ENCODE measurements around the gene D2HGDH. TPM values are rescaled to one million over a fixed set of nuclear protein-coding genes. Genes with fewer than 3 reads are reported as not detected.

Gene D2HGDH
- total RNA-seq, 2 experiments from 2014 or later, result 23.2 to 68.1 TPM

DNA sequence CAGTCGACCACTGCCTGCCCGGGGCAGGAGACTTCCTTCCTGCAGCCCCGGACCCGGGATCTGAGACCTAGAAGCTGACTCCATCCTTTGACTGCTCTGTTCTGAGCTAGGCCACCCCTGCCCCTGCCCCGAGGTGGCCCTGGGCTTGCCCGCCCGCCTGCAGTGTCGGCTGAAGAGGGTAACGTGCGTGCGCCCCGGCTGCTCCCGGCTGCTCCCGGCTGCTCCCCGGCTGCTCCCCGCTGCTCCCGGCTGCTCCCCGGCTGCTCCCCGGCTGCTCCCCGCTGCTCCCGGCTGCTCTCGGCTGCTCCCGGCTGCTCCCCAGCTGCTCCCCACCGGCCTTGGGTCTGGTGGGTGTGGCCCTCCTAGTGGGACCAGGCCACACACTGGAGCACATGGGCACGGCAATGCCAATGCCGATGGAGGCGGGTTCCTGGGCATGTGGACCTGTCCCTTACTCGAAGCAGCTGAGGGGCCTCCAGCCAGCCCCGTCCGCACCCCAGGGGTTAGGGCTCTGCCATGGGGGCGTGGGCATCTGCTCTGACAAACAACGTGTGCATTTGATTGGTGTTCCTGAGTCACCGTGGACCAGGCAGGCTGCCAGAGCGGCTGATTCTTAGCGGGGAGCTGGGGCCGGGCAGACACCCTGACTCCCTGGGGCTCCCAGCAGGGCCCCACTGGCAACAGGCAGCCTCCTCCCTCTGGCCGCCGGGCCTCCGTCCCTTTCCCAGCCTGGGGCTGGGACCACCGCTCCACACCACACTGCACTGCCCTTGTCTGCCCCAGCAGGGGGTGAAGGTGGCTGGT lies 40.2 kb downstream of the D2HGDH start:
- Histone ChIP-seq H3K36me3 (ENCODE audit: insufficient read depth, low read length) (no peaks in the 10 kb centered on the region), H3K27ac (ENCODE audit: low read depth, low read length, poor library complexity, severe bottlenecking) (no peak overlapping the region), H3K4me1 (ENCODE audit: insufficient read depth, low read length, poor library complexity, severe bottlenecking) (no peaks in the 10 kb centered on the region), H2AFZ (ENCODE audit: low read length) (no peak overlapping the region), H3K9me2 (ENCODE audit: insufficient read depth, low read length) (no peaks in the 10 kb centered on the region), H3K79me2 (ENCODE audit: insufficient read depth, low read depth, low read length) (no peaks in the 10 kb centered on the region), H4K20me1 (ENCODE audit: insufficient read depth, low read length) (no peaks in the 10 kb centered on the region), H3K9me3 (ENCODE audit: low read length) (no peaks in the 10 kb centered on the region), H3K4me2 (ENCODE audit: low read length) (no peak overlapping the region), H3K4me3 (ENCODE audit: low read depth, low read length, poor library complexity, severe bottlenecking) (no peak overlapping the region)
- no TSS peak for BruUV-seq (replicated peaks)
- ChIA-PET POLR2A (no interaction called here), CTCF (ENCODE audit: unreplicated experiment) (no interaction called here)
- no peak for TF ChIP-seq EZH2phosphoT487 (IDR thresholded peaks at IDR 0.05; ENCODE audit: borderline replicate concordance, low read depth, low read length)
- TF ChIP-seq, protein P1, sequence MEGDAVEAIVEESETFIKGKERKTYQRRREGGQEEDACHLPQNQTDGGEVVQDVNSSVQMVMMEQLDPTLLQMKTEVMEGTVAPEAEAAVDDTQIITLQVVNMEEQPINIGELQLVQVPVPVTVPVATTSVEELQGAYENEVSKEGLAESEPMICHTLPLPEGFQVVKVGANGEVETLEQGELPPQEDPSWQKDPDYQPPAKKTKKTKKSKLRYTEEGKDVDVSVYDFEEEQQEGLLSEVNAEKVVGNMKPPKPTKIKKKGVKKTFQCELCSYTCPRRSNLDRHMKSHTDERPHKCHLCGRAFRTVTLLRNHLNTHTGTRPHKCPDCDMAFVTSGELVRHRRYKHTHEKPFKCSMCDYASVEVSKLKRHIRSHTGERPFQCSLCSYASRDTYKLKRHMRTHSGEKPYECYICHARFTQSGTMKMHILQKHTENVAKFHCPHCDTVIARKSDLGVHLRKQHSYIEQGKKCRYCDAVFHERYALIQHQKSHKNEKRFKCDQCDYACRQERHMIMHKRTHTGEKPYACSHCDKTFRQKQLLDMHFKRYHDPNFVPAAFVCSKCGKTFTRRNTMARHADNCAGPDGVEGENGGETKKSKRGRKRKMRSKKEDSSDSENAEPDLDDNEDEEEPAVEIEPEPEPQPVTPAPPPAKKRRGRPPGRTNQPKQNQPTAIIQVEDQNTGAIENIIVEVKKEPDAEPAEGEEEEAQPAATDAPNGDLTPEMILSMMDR (conservative IDR thresholded peaks at IDR 0.05; ENCODE audit: low read length), result no peak
- DNase-seq (ENCODE audit: low spot score), result no peak
- intact Hi-C loops (cut with micrococcal nuclease; ENCODE audit: unreplicated experiment), result no loop called here

DNA sequence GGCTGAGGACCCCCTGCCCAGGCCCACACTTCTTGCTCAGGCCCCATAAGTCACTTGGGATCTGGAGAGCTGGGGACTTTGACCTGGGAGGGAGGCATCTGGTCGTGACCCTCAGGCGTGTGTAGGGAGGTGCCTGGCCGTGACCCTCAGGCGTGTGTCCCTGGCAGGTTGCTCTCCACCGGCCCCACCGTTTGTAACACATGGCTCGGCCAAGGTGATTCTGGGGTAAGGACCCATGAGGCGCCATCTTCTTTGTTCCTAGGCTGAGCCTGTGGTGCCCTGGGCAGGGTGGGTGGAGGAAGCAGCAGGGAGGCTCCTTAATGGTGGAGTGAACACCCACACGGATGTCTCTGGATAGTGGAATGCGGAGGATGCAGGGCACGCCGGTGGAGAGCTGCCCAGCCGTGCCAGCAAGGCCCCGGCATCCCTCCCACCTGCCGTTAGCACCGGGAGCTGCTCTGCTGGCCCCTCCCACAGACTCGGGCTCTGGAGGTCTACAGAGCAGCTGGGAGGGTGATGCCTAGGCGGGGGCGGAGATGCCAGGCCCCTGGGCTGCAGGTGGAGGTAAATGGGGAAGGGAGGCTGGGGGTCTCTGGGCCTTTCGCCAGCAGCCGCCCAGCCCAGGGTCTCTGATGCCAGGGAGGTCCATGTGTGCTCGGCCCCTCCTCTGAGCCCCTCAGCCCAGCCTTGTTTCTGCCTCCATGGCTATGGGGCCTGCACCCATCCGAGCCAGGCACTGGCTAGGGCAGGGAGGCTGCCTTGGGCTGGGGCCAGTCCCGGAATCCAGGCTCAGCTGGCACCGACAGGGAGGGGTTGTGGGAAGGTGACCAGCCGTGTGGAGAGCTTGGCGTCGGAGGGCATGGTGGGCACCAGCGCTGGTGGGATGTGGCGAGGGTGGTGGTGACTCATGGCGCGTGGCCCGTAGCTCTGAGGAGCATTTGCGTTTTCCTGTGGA lies 41.1 kb downstream of the D2HGDH start:
- no peak for TF ChIP-seq EZH2phosphoT487 (IDR thresholded peaks at IDR 0.05; ENCODE audit: borderline replicate concordance, low read depth, low read length)
- TF ChIP-seq, protein P1 (conservative IDR thresholded peaks at IDR 0.05; ENCODE audit: low read length), result no peak
- H3K4me1 ChIP-seq (ENCODE audit: insufficient read depth, low read length, poor library complexity, severe bottlenecking), result no peaks in the 10 kb centered on the region
- H3K9me3 ChIP-seq (ENCODE audit: low read length), result no peaks in the 10 kb centered on the region
- no peak overlapping the region for H2AFZ ChIP-seq (ENCODE audit: low read length)
- POLR2A ChIA-PET, result no interaction called here
- no peaks in the 10 kb centered on the region for H3K9me2 ChIP-seq (ENCODE audit: insufficient read depth, low read length)
- BruUV-seq (replicated peaks), result no TSS peak
- no peaks in the 10 kb centered on the region for H3K36me3 ChIP-seq (ENCODE audit: insufficient read depth, low read length)
- no peak overlapping the region for H3K4me2 ChIP-seq (ENCODE audit: low read length)
- H3K27ac ChIP-seq (ENCODE audit: low read depth, low read length, poor library complexity, severe bottlenecking), result no peak overlapping the region
- no peak for DNase-seq (ENCODE audit: low spot score)
- CTCF ChIA-PET (ENCODE audit: unreplicated experiment), result no interaction called here
- no peak overlapping the region for H3K4me3 ChIP-seq (ENCODE audit: low read depth, low read length, poor library complexity, severe bottlenecking)
- intact Hi-C loops (cut with micrococcal nuclease; ENCODE audit: unreplicated experiment), result no loop called here
- no peaks in the 10 kb centered on the region for H4K20me1 ChIP-seq (ENCODE audit: insufficient read depth, low read length)
- H3K79me2 ChIP-seq (ENCODE audit: insufficient read depth, low read depth, low read length), result no peaks in the 10 kb centered on the region

Measured in OCI-LY7 (cell line).